NCI-H1930 (cell line): ENCODE results near the gene OR13J1.
"Not testable (repeated sequence)": the region's sequence is repeated elsewhere in the genome, so short reads cannot be mapped to it uniquely, and the experiment has no call there.

Experiments used
- DNase-seq, 2 experiments: peaks; one replicate each; lab custom pipeline; 2025; lab: John Stamatoyannopoulos, UW

OR13J1 gene

DNA sequence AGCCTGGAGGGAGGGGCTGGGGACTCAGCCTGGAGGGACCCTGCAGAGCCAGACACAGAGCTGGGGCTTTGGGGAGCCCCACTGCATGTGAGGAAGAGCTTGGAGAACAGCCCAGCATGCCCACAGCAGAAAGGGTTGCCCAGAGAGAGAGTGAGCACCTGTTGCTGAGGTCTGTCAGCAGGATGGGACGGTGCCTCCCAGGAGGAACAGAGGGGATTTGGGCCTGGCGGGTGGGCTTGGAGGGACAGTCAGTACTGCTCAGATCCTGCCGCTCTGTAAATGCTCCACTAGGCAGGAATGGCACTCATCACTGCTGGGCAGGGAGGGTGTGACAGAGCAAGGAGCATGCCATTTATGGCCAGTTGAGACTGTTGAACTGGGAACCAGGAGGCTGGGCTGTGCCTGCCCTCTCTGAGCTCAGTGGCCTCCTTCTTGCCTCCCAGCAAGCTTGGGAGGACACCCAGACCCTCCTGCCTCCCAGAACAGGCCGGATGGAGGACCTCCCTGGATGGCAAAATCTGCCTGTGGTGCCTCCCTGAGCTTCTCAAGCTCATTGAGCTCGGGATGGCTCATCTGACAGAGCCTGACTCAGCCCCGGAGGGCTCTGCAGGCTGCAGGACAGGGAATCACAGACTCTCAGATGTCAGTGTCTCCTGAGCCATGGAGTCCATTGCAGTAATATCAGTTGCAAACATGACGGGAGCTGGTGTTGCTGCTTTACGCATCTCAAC, 35.0 kb upstream of the OR13J1 start:
- DNase-seq: no peak

- no peak for DNase-seq
Measured at GRCh38 chr9:35904338-35904737, 34.1 kb upstream of the OR13J1 start.

DNA sequence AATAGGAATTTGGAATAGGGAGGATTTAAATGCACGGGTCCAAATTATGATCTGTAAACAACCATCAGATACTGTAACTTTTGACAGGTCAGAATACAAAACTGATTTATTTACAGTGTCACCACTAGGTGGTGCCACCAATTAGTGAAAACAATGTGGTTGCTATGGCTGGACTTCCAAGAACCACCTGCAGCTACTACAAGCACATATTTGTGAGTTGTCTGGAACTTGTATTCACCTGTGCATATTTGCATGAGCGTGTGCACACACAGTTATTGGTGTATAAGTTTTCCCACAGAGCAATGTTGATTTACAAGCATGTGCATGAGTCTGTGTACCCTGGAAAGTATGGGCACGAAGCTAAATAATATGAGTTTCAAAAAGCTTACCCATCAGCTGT, 32.8 kb upstream of the OR13J1 start:
- peak in 1 of 2 experiments; percentile 40 for DNase-seq

- no peak for DNase-seq
Measured at GRCh38 chr9:35899021-35899420, 28.8 kb upstream of the OR13J1 start.

DNA sequence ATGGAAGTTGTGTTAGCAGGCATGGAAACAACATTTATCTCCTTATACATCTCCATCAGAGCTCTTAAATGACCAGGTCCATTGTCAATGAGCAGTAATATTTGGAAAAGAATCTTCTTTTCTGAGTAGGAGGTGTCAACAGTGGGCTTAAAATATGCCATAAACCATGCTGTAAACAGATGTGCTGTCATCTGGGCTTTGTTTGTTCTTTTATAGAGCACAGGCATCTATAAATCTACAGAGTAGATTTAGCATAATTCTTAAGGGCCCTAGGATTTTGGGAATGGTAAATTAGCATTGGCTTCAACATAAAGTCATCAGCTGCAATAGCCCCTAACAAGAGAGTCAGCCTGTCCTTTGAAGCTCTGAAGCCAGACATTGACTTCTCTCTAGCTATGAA, 28.1 kb upstream of the OR13J1 start:
- no peak for DNase-seq

- not testable (repeated sequence) for DNase-seq
Measured at GRCh38 chr9:35897376-35898099, 27.3 kb upstream of the OR13J1 start.

- no peak for DNase-seq
Measured at GRCh38 chr9:35896570-35896969, 26.4 kb upstream of the OR13J1 start.

GRCh38 chr9:35892051-35892450, 21.9 kb upstream of the OR13J1 start:
- DNase-seq: no peak

DNA sequence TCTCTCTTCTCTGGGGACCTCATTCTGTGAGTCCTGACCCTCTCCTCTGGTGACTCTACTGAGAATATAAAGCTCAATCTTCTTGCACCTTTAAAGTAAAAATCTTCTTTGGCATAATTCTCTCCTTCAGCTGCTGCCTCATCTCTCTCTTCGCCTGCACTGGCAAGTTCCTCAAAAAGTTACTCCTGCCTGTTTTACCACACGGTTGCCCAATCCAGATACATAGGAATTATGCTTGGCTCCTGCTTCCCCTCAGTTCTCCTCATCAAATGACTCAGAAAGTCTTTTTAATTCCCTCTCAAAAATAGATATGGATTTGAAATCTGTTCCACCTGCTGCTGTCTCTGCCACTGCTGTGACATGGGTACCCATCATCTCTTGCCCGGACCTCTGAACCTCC, 21.4 kb upstream of the OR13J1 start:
- no peak for DNase-seq

DNA sequence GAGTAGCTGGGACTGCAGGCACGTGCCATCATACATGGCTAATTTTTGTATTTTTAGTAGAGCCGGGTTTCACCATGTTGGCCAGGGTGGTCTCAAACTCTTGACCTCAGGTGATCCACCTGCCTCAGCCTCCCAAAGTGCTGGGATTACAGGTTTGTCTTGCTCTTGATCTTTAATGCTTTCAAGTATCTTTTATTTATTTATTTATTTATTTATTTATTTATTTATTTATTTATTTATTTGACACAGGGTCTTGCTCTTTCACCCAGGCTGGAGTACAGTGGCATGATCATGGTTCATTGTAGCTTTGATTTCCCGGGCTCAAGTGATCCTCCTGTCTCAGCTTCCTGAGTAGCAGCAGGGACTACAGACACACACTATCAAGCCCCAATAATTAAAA, 14.7 kb upstream of the OR13J1 start:
- DNase-seq: not testable (repeated sequence)

- no peak for DNase-seq
Measured at GRCh38 chr9:35882996-35883395, 12.8 kb upstream of the OR13J1 start.

GRCh38 chr9:35882263-35882848, 12.2 kb upstream of the OR13J1 start:
- peak; percentile 62 to 76 for DNase-seq

GRCh38 chr9:35872505-35872904, 2.3 kb upstream of the OR13J1 start:
- no peak for DNase-seq

- no peak for DNase-seq
Measured at GRCh38 chr9:35871545-35871944, 1.3 kb upstream of the OR13J1 start.

DNA sequence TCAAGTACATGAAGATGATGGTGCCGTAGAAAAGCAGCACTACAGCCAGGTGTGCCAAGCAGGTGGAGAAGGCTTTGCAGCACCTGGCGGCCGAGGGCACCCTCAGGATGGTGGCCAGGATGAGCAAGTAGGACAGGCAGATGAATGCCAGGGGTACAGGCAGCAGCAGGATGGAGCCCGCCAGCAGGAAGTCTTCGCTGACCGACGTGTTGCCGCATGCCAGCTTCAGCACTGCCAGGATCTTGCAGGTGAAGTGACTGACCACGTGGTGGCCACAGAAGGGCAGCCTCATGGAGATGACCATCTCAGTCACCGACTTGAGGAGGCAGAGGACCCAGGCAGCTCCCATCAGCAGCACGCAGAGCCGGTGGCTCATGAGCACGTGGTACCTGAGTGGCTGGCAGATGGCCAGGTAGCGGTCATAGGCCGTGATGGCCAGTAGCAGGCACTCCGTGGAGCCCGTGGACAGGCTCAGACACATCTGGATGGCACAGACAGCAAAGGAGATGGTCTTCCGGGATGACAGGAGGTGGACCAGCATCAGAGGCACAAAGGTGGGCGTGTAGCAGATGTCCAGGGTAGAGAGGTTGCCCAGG, 482 bp downstream of the OR13J1 start:
- DNase-seq: no peak

DNA sequence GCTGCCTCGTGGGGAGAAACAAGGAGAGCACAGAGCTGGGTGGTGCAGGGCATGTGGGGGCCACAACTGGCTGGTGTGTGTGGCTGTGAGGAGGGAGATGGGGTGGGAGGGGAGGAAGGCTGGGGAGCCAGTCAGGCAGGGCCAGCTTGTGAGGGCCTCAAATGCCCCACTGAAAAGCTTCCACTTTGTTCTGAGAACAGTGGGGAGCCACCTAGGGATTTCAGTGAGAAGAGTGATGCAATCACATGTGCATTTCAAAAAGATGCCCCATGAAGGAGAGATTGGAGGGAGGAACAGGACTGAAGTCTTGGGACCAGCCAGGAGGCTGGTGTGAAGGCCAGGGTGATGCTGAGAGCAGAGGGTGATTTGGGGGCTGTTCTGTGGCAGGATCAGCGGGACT, 1.3 kb downstream of the OR13J1 start:
- DNase-seq: no peak

GRCh38 chr9:35867538-35867937, 2.7 kb downstream of the OR13J1 start:
- no peak for DNase-seq

DNA sequence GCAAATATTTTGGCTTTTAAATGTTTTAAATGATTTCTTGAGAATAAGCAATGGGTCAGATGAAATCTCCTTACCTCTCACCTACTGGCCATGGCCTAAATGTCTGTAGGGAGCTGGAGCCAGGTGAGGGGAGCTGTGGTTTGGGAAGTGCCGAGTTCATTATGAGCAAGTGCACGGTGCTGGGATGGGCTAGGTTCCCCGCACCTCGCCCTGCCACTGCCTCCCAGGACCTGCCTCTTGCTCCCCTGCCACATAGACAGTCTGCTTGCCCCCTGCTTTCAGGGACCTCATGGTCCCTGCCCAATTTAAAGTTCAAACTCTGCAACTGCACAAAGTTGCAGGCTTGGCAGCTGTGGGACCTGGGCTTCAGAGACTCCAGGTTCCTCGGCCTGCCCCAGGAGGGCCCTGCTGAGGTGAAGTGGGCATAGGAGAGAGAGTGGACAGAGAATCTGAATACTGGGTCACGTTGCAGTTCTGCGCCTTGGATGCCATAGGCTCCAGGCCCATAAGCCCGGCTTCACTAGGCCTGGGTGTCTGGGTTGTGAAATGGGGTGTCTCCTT, 5.4 kb downstream of the OR13J1 start:
- no peak for DNase-seq

GRCh38 chr9:35863583-35863982, 6.6 kb downstream of the OR13J1 start:
- DNase-seq: no peak

DNA sequence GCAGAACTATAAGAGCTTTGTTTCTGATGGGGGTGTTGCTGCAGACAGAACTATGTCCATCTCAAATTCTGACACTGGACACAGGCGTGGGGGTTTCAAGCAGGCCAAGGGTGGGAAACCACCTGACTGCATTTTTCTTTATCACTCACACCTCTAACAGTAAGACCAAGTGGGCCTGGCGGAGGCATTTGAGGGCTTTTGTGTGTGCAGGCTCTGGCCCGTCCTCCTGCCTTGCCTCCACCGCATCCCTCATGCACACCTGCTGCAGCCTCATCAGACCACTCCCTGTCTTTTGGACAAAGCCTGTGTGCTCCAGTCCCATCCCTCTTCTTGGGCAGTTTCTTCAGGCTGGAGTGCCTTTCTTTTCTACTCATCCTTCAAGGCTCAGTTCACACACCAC, 7.9 kb downstream of the OR13J1 start:
- no peak for DNase-seq

- no peak for DNase-seq
Measured at GRCh38 chr9:35861161-35861897, 8.9 kb downstream of the OR13J1 start.

GRCh38 chr9:35859990-35860339, 10.2 kb downstream of the OR13J1 start:
- no peak for DNase-seq
